Tibial nerve (tissue), 4 donors: ENCODE results near the gene EPB41L4B.

Experiments used
- EP300 ChIP-seq, 2 donors: sonication (generic); formaldehyde crosslinking; IDR thresholded peaks; one replicate each; pipeline ENCODE4 v1.6.1; 2017; ENCODE audit warnings: antibody characterized with exemption in 2 of 2, mild to moderate bottlenecking in 1 of 2
- POLR2A ChIP-seq, 2 donors: fragments of 450-650 bp; IDR thresholded peaks; one replicate each; pipeline ENCODE4 v1.6.1; 2017; ENCODE audit warnings: antibody characterized with exemption in 2 of 2, mild to moderate bottlenecking in 2 of 2, moderate library complexity in 2 of 2
- TF ChIP-seq, protein P1 (sequence below), 5 experiments: fragments of 200-600 bp in 3 of 5; fragments of 450-650 bp in 2 of 5; sonication (generic) in 3 of 5; IDR thresholded peaks; one replicate each; pipeline ENCODE4 v1.5.1; 2016 to 2019; ENCODE audit warnings: antibody characterized with exemption in 5 of 5, mild to moderate bottlenecking in 3 of 5, moderate library complexity in 2 of 5

DNA sequence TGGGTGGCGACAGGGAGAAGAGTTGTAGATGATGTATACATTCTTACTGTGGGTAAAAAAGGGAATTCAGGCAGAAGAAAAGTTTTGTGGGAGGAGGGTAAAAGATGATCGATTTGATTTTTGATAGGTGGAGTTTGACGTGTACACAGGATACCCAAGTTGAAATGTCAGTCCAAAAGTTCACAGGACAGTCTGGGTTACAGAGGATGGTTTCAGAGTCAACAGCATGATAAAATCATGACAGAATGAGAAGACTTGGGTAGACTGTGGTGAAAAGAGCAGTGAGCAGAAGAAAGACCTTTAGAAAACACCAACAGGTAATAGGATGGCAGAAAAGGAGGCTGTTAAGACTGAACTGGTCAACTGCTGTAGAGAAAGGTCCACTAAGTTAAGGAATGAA, 81.6 kb downstream of the EPB41L4B start:
- TF ChIP-seq POLR2A (IDR thresholded peaks at IDR 0.05) (no peak), EP300 (IDR thresholded peaks at IDR 0.05) (no peak)
- TF ChIP-seq, protein P1, sequence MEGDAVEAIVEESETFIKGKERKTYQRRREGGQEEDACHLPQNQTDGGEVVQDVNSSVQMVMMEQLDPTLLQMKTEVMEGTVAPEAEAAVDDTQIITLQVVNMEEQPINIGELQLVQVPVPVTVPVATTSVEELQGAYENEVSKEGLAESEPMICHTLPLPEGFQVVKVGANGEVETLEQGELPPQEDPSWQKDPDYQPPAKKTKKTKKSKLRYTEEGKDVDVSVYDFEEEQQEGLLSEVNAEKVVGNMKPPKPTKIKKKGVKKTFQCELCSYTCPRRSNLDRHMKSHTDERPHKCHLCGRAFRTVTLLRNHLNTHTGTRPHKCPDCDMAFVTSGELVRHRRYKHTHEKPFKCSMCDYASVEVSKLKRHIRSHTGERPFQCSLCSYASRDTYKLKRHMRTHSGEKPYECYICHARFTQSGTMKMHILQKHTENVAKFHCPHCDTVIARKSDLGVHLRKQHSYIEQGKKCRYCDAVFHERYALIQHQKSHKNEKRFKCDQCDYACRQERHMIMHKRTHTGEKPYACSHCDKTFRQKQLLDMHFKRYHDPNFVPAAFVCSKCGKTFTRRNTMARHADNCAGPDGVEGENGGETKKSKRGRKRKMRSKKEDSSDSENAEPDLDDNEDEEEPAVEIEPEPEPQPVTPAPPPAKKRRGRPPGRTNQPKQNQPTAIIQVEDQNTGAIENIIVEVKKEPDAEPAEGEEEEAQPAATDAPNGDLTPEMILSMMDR (IDR thresholded peaks at IDR 0.05) = no peak
